ENCODE results near the gene ACE.

ACE gene

DNA sequence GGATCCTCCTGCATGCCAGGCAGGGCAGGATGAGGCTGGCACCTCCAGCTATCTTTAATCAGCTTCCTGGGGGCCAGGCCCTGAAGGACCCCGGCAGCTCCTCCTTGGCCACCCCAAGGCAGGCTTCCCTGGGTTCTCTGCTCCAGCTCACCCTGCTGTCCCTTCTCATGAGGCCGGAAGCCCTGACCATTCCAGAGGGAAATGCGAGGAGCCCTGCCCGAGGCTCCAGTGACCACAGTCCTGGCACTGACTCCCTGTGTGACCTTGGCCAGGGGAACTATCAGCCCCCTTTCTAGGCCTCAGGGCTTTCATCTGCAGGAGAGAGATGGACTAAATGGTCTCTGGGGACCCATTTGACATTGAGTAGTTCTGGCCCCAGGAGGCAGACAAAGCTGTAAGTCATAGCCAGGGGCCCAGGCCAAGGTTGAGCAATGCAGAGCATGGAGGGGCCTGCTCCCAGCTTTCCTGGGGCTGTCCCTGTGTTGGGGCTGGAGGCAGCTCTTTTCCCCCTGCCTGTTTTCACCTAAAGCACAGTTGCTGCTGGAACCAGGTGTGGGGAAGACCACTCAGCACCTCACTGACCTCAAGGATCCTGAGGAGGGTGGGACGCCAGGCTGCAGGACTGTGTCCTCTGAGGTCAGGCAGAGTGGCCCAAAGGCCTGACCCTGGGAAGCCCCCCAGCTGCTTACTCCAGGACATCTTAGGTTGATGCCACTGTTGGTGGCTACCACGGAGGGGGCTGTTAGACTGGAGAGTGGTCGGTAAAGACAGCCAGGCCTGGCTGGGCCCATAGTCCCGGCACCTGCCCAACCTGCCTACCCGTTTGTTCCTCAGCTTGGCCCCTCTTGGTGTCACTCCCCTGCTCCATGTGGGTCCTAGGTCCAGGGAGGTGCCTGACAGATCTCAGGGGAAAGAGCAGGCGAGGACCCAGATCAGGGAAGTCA is 54.4 kb downstream of the ACE start:
- TF ChIP-seq CTCF (IDR thresholded peaks at IDR 0.05) = no peak
- H3K4me3 ChIP-seq = no peak overlapping the region
- no peak overlapping the region for H3K27ac ChIP-seq
- no peak for DNase-seq (ENCODE audit: low spot score)

DNA sequence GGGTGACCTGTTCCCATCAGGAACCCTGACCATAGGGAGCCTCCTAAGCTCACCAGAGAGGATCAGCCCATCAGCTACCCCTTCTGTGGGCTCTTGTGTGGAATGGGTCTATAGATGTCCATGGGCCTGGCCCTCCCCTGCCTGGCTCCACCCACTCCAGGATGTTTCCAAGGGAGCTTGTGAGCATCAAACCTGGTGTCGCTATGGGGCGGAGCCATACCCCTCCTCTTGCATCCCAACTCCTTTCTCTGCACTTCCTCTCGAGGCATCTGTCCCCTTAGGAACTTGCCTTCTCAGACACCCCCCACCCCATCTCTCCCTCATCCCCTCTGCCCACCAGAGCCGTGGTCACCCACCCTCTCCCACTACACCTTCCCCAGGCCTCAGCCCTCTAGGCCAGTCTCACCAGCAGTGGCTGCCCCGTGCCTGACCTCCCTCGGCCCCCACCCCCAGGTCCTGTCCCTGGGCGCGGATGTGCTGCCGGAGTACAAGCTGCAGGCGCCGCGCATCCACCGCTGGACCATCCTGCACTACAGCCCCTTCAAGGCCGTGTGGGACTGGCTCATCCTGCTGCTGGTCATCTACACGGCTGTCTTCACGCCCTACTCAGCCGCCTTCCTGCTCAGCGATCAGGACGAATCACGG is 56.7 kb downstream of the ACE start:
- H3K4me3 ChIP-seq = no peak overlapping the region
- H3K27ac ChIP-seq = no peak overlapping the region
- no peak for DNase-seq (ENCODE audit: low spot score)
- no peak for TF ChIP-seq CTCF (IDR thresholded peaks at IDR 0.05)

DNA sequence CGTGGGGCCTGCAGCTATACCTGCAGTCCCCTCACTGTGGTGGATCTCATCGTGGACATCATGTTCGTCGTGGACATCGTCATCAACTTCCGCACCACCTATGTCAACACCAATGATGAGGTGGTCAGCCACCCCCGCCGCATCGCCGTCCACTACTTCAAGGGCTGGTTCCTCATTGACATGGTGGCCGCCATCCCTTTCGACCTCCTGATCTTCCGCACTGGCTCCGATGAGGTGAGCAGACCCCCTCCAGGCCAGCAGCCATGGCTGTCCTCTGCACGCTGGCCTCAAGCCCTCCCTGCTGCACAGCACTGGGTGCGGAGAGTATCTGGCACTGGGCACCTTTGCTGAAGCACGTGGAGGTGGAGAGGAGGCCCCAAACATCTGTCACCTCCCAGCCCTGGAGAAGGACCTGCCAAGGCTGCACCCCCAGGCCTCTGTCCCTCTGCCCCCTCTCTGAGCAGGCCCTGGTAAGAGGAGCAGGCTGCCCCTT is 57.3 kb downstream of the ACE start:
- no peak for DNase-seq (ENCODE audit: low spot score)
- no peak for TF ChIP-seq CTCF (IDR thresholded peaks at IDR 0.05)
- no peak overlapping the region for H3K27ac ChIP-seq
- no peak overlapping the region for H3K4me3 ChIP-seq

DNA sequence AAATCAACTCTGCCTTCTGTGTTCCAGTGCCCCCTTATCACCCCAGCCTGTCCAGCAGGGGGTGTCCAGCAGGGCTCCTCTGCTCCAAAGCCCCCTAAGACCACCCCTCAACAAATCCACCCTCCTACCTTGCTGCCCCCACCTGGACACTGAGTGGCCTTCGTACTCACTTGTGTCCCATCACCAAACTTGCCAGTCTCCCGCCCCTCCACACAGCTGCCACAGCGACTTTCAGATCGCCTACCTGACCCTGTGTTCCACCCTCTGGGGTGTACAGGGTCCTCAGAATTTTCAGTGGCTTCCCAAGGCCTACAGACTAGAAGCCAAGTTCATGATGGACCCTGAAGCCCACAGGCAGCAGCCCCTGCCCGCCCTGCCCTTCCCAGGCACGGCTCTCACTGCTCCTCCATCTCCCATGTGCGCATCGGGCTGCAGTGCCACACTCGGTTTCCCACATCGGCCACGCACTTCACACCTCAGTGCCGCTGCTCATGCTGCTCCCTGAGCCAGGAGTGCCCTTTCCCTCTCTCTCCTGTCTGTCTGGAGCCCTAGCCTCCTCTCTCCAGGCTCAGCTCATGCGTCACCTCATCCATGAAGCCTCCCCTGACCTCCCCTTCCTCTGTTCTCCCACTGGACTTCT is 58.1 kb downstream of the ACE start:
- DNase-seq (ENCODE audit: low spot score) = no peak
- Histone ChIP-seq H3K27ac (no peak overlapping the region), H3K4me3 (no peak overlapping the region)
- TF ChIP-seq CTCF (IDR thresholded peaks at IDR 0.05) = no peak

DNA sequence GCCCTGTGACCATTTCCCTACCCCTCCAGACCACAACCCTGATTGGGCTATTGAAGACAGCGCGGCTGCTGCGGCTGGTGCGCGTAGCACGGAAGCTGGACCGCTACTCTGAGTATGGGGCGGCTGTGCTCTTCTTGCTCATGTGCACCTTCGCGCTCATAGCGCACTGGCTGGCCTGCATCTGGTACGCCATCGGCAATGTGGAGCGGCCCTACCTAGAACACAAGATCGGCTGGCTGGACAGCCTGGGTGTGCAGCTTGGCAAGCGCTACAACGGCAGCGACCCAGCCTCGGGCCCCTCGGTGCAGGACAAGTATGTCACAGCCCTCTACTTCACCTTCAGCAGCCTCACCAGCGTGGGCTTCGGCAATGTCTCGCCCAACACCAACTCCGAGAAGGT is 58.8 kb downstream of the ACE start:
- Histone ChIP-seq H3K4me3 (no peak overlapping the region), H3K27ac (no peak overlapping the region)
- no peak for DNase-seq (ENCODE audit: low spot score)
- no peak for TF ChIP-seq CTCF (IDR thresholded peaks at IDR 0.05)

GRCh38 chr17:63537001-63537400 is 60.1 kb downstream of the ACE start:
- no peak for DNase-seq (ENCODE audit: low spot score)
- TF ChIP-seq CTCF (IDR thresholded peaks at IDR 0.05) = no peak
- H3K4me3 ChIP-seq = no peak overlapping the region
- H3K27ac ChIP-seq = no peak overlapping the region

Data from coronary artery (tissue), 2 donors.